Fibroblast of lung (primary cell): ENCODE data around the gene USP17L24. TPM values are rescaled to one million over a fixed set of nuclear protein-coding genes. Genes with fewer than 3 reads are reported as not detected.
"Not testable (repeated sequence)": the region's sequence is repeated elsewhere in the genome, so short reads cannot be mapped to it uniquely, and the experiment has no call there.

Experiments
- DNase-seq, 2 donors: peaks; one replicate each; pipeline versions ENCODE4 v3.0.0 to v3.0.0-alpha.2; 2010; ENCODE audit warnings: low read depth in 2 of 2
- H2AFZ ChIP-seq: 2 replicates; pipeline ENCODE4 v1.5.1; 2012; ENCODE audit warnings: low read length, control low read depth, inconsistent platforms
- H3K27ac ChIP-seq: 2 replicates; pipeline ENCODE4 v1.5.1; 2011; ENCODE audit warnings: low read length, control low read depth; ENCODE audit not compliant: insufficient read depth
- H3K27me3 ChIP-seq: 2 replicates; pipeline ENCODE4 v1.5.1; 2011; ENCODE audit warnings: mild to moderate bottlenecking, low read length; ENCODE audit not compliant: control insufficient read depth, insufficient read depth
- H3K36me3 ChIP-seq: 2 replicates; pipeline ENCODE4 v1.5.1; 2011; ENCODE audit warnings: low read length; ENCODE audit not compliant: control insufficient read depth, insufficient read depth
- H3K4me1 ChIP-seq: 2 replicates; pipeline ENCODE4 v1.5.1; 2011; ENCODE audit warnings: low read length; ENCODE audit not compliant: control insufficient read depth, insufficient read depth; ENCODE audit errors: extremely low read depth
- H3K4me2 ChIP-seq: 2 replicates; pipeline ENCODE4 v1.5.1; 2011; ENCODE audit warnings: low read length, control low read depth; ENCODE audit not compliant: insufficient read depth; ENCODE audit errors: extremely low read depth
- H3K4me3 ChIP-seq, 4 experiments: fragments of 200-600 bp in 1 of 4; sonication (generic) in 1 of 4; replicated peaks in 1 of 4; 2 replicates each; pipeline ENCODE4 v1.5.1; 2011 to 2016; ENCODE audit warnings: low read length in 4 of 4, low read depth in 3 of 4, mild to moderate bottlenecking in 3 of 4, control low read depth in 2 of 4, inconsistent platforms in 1 of 4, mixed read lengths in 1 of 4; ENCODE audit not compliant: insufficient read depth in 1 of 4; ENCODE audit errors: control extremely low read depth in 1 of 4
- H3K79me2 ChIP-seq: 2 replicates; pipeline ENCODE4 v1.5.1; 2012; ENCODE audit warnings: mild to moderate bottlenecking, low read length, inconsistent platforms; ENCODE audit not compliant: control insufficient read depth, insufficient read depth
- H3K9ac ChIP-seq: 2 replicates; pipeline ENCODE4 v1.5.1; 2011; ENCODE audit warnings: mild to moderate bottlenecking, low read length, control low read depth; ENCODE audit not compliant: insufficient read depth
- H3K9me3 ChIP-seq: 2 replicates; pipeline ENCODE4 v1.5.1; 2012; ENCODE audit warnings: low read depth, low read length; ENCODE audit not compliant: control insufficient read depth, insufficient read depth
- H4K20me1 ChIP-seq: 2 replicates; pipeline ENCODE4 v1.5.1; 2011; ENCODE audit warnings: low read length; ENCODE audit not compliant: control insufficient read depth, insufficient read depth; ENCODE audit errors: extremely low read depth
- polyA minus RNA-seq: library from RNA; depleted of rRNA, polyadenylated mRNA; stranded (reverse); fragments of >200 nt; gene quantifications from 2 replicates; pipeline ENCODE4 v1.2.3, GENCODE V29; 2011; ENCODE audit warnings: low replicate concordance
- polyA plus RNA-seq, 2 donors: library from polyadenylated mRNA; depleted of rRNA in 1 of 2; stranded (reverse) in 1 of 2; unstranded in 1 of 2; fragments of >200 nt; gene quantifications; 2 replicates each; pipeline ENCODE4 v1.2.1, GENCODE V29; 2011 to 2012; ENCODE audit warnings: missing spikeins in 1 of 2
- total RNA-seq: library from RNA; depleted of rRNA; stranded (reverse); fragments of >200 nt; gene quantifications from 2 replicates; pipeline ENCODE4 v1.2.1, GENCODE V29; 2014

Gene USP17L24
- total RNA-seq (not detected in 2 replicates), polyA plus RNA-seq (not detected in 2 replicates), polyA minus RNA-seq (not detected in 2 replicates)
- not detected in 2 replicates for polyA plus RNA-seq (2012)

DNA sequence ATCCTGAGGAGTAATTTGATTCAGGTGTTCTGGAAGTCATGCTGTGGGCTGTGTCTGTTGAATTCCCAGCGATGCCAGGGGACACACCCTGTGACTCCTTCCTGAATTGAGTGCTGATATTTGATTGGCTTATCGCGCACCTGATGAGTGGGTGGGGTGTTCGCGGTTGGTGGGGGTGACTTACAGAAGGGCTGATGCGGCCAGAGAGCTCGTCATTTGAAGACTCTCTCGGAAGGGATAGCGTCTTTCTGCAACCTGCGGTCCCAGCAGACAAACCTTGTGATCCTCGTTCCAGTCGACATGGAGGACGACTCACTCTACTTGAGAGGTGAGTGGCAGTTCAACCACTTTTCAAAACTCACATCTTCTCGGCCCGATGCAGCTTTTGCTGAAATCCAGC lies at the start of gene USP17L24:
USP17L24 (plus strand) TSS at position 301 of the 400 bp plus-strand sequence; CDS start at position 301, 0 bp downstream.
- not testable (repeated sequence) for H3K4me2 ChIP-seq, H3K4me1 ChIP-seq, H3K4me3 ChIP-seq, H3K36me3 ChIP-seq, H3K27me3 ChIP-seq, H2AFZ ChIP-seq, H3K27ac ChIP-seq, H3K9me3 ChIP-seq, H3K9ac ChIP-seq, DNase-seq, H3K79me2 ChIP-seq, H4K20me1 ChIP-seq

DNA sequence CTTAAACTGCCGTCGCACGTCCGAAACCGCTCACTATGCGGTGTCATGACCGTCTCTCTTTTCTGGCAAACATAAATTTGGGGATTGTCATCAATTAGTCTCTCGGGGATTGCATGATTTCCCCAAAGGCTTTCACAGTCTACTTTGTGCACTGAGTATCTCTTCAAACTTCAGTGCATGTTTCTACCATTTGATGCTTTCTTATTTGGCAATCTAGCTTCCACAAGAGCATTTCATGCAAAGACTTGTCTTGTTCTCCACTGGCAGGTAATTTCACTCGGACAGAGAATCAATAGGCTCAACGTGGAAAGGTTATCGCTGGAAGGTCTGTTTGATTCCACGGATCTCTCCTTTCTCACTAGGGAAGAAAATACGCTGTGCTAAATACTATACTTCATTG lies 774 bp upstream of the USP17L24 start:
- not testable (repeated sequence) for H3K79me2 ChIP-seq, H3K9ac ChIP-seq, H2AFZ ChIP-seq, H3K36me3 ChIP-seq, DNase-seq, H3K4me2 ChIP-seq, H3K4me1 ChIP-seq, H4K20me1 ChIP-seq, H3K4me3 ChIP-seq, H3K27ac ChIP-seq, H3K9me3 ChIP-seq, H3K27me3 ChIP-seq

GRCh38 chr4:9329611-9330010 lies 4.6 kb downstream of the USP17L24 start, which contains the start of gene USP17L25:
TSS of gene USP17L25 (plus strand) at chr4:9329911. CDS start at chr4:9329911, 0 bp downstream.
- H3K9ac ChIP-seq, H3K79me2 ChIP-seq, H3K9me3 ChIP-seq, H3K4me1 ChIP-seq, H3K4me2 ChIP-seq, DNase-seq, H3K27me3 ChIP-seq, H4K20me1 ChIP-seq, H3K4me3 ChIP-seq, H3K27ac ChIP-seq, H3K36me3 ChIP-seq, H2AFZ ChIP-seq: not testable (repeated sequence)

DNA sequence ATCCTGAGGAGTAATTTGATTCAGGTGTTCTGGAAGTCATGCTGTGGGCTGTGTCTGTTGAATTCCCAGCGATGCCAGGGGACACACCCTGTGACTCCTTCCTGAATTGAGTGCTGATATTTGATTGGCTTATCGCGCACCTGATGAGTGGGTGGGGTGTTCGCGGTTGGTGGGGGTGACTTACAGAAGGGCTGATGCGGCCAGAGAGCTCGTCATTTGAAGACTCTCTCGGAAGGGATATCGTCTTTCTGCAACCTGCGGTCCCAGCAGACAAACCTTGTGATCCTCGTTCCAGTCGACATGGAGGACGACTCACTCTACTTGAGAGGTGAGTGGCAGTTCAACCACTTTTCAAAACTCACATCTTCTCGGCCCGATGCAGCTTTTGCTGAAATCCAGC lies 9.4 kb downstream of the USP17L24 start, which contains the start of gene USP17L26:
USP17L26 (plus strand) TSS at position 301 of the 400 bp plus-strand sequence; CDS start at position 301, 0 bp downstream.
- not testable (repeated sequence) for H3K4me2 ChIP-seq

DNA sequence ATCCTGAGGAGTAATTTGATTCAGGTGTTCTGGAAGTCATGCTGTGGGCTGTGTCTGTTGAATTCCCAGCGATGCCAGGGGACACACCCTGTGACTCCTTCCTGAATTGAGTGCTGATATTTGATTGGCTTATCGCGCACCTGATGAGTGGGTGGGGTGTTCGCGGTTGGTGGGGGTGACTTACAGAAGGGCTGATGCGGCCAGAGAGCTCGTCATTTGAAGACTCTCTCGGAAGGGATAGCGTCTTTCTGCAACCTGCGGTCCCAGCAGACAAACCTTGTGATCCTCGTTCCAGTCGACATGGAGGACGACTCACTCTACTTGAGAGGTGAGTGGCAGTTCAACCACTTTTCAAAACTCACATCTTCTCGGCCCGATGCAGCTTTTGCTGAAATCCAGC lies 14.1 kb downstream of the USP17L24 start, which contains the start of gene USP17L5:
USP17L5 (plus strand) TSS at position 301 of the 400 bp plus-strand sequence; CDS start at position 301, 0 bp downstream.
- H3K79me2 ChIP-seq, DNase-seq, H4K20me1 ChIP-seq, H3K4me3 ChIP-seq, H3K4me1 ChIP-seq, H3K27me3 ChIP-seq, H2AFZ ChIP-seq, H3K9ac ChIP-seq, H3K4me2 ChIP-seq, H3K27ac ChIP-seq, H3K9me3 ChIP-seq, H3K36me3 ChIP-seq: not testable (repeated sequence)

More for the DNA sequence above, 9.4 kb downstream of the USP17L24 start, which contains the start of gene USP17L26:
- H2AFZ ChIP-seq, H3K4me1 ChIP-seq, H3K9ac ChIP-seq, H3K79me2 ChIP-seq, H3K4me3 ChIP-seq, H3K27ac ChIP-seq, H4K20me1 ChIP-seq, H3K36me3 ChIP-seq, H3K9me3 ChIP-seq, H3K27me3 ChIP-seq, DNase-seq: not testable (repeated sequence)

- H3K36me3 ChIP-seq, H3K4me1 ChIP-seq, H3K27ac ChIP-seq, H3K4me3 ChIP-seq, H2AFZ ChIP-seq, H3K27me3 ChIP-seq, H3K9ac ChIP-seq, H3K9me3 ChIP-seq, H4K20me1 ChIP-seq, DNase-seq, H3K79me2 ChIP-seq, H3K4me2 ChIP-seq: not testable (repeated sequence)
Measured at GRCh38 chr4:9343848-9344247, 18.9 kb downstream of the USP17L24 start, which contains the start of gene USP17L27. TSS of gene USP17L27 (plus strand) at chr4:9344148. CDS start at chr4:9344148, 0 bp downstream.

DNA sequence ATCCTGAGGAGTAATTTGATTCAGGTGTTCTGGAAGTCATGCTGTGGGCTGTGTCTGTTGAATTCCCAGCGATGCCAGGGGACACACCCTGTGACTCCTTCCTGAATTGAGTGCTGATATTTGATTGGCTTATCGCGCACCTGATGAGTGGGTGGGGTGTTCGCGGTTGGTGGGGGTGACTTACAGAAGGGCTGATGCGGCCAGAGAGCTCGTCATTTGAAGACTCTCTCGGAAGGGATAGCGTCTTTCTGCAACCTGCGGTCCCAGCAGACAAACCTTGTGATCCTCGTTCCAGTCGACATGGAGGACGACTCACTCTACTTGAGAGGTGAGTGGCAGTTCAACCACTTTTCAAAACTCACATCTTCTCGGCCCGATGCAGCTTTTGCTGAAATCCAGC lies 23.6 kb downstream of the USP17L24 start, which contains the start of gene USP17L28:
USP17L28 (plus strand) TSS at position 301 of the 400 bp plus-strand sequence; CDS start at position 301, 0 bp downstream.
- not testable (repeated sequence) for H3K27ac ChIP-seq, H3K79me2 ChIP-seq, H3K36me3 ChIP-seq, H4K20me1 ChIP-seq, H3K4me3 ChIP-seq, H2AFZ ChIP-seq, H3K9me3 ChIP-seq, H3K4me1 ChIP-seq, H3K4me2 ChIP-seq, DNase-seq, H3K9ac ChIP-seq, H3K27me3 ChIP-seq
